Measurements from ENCODE around the gene MICU1. TPM values are rescaled to one million over a fixed set of nuclear protein-coding genes. Genes with fewer than 3 reads are reported as not detected.

MICU1 gene
- total and polyA plus RNA-seq, 2 of the 13 experiments (the other 11 are each of a cell fraction or from before 2014, with no cell fraction given), result 32.5 to 56.1 TPM

- Histone ChIP-seq H4K20me1 (ENCODE audit: insufficient read depth, low read length) (no peaks in the 10 kb centered on the region), H3K4me1 (ENCODE audit: insufficient read depth, low read length) (peaks cover 10% of the 10 kb centered on the region), H3K36me3 (replicated peaks in 1 of 2; ENCODE audit: control insufficient read depth in 1 of 2, insufficient read depth in 2 of 2, low read length in 2 of 2) (peaks cover 18 to 41% of the 10 kb centered on the region in 2 experiments), H3K9ac (ENCODE audit: insufficient read depth, low read depth, low read length) (no peak overlapping the region), H3K4me2 (ENCODE audit: low read depth, low read length) (0 out of 2 replicates have a peak overlapping the region, but pooled peaks have one; percentile 16), H3K27ac (ENCODE audit: extremely low read length, insufficient read depth, low read length) (no peak overlapping the region), H3K79me2 (ENCODE audit: insufficient read depth, low read length) (no peaks in the 10 kb centered on the region), H2AFZ (ENCODE audit: low read length) (no peak overlapping the region), H3K9me3 (ENCODE audit: low read length) (no peaks in the 10 kb centered on the region), H3K27me3 (ENCODE audit: control insufficient read depth in 1 of 2, insufficient read depth in 2 of 2, low read length in 2 of 2) (no peaks in the 10 kb centered on the region), H3K4me3 (replicated peaks in 1 of 3; ENCODE audit: insufficient read depth in 1 of 3, low read depth in 2 of 3, low read length in 3 of 3) (no peak overlapping the region)
- ATAC-seq (peak; percentile 83), FAIRE-seq (peak; percentile 92), DNase-seq (ENCODE audit: low spot score) (peak; percentile 68)
- BruUV-seq (replicated peaks), result no TSS peak
- ChIA-PET POLR2A (interaction anchor here (0.7 kb wide), 1 partner anchor 9 kb away, joined by 4 read pairs; the partner anchor contains the start of gene DNAJB12), CTCF (ENCODE audit: low intra/inter-chr PET ratio, low total read pairs) (interaction anchor here (1.3 to 2.2 kb wide), 3 partner anchors 204 to 511 kb away, joined by 4 to 18 read pairs (median 7); no protein-coding TSS in a partner anchor)
- WGBS (ENCODE audit: low lambda C conversion rate), result 48% methylated on average over 8 of the region's 12 CpGs
- intact Hi-C loops (cut with micrococcal nuclease; ENCODE audit: unreplicated experiment), result loop anchor here (1.0 to 5.0 kb wide), 3 partner anchors 203 to 511 kb away; no protein-coding TSS in a partner anchor
- in situ Hi-C loops (cut with HindIII; ENCODE audit: extremely low pct_ligation_motif_present, low pct_unique_long_range_greater_than_20kb), result loop anchor here (10.0 kb wide), 2 partner anchors 200 to 470 kb away; no protein-coding TSS in a partner anchor
- TF ChIP-seq SMAD9 (CRISPR knock-in tag; IDR thresholded peaks at IDR 0.05), result no peak
- TF ChIP-seq YEATS2 (CRISPR knock-in tag; IDR thresholded peaks at IDR 0.05; ENCODE audit: borderline replicate concordance), result no peak
- no peak for TF ChIP-seq MYC (CRISPR knock-in tag; IDR thresholded peaks at IDR 0.05; ENCODE audit: borderline replicate concordance)
- TF ChIP-seq, protein P1, sequence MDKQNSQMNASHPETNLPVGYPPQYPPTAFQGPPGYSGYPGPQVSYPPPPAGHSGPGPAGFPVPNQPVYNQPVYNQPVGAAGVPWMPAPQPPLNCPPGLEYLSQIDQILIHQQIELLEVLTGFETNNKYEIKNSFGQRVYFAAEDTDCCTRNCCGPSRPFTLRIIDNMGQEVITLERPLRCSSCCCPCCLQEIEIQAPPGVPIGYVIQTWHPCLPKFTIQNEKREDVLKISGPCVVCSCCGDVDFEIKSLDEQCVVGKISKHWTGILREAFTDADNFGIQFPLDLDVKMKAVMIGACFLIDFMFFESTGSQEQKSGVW (CRISPR knock-in tag; IDR thresholded peaks at IDR 0.05; ENCODE audit: borderline replicate concordance), result no peak
- TF ChIP-seq, protein P2, sequence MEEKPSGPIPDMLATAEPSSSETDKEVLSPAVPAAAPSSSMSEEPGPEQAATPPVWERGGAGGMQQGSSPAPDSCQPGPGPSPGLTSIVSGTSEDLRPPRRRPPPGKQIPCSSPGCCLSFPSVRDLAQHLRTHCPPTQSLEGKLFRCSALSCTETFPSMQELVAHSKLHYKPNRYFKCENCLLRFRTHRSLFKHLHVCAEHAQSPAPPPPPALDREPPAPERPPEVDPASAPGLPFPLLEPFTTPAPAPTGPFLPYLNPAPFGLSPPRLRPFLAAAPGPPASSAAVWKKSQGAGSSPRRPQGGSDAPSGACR (CRISPR knock-in tag; IDR thresholded peaks at IDR 0.05), result no peak
- TF ChIP-seq, protein P3, sequence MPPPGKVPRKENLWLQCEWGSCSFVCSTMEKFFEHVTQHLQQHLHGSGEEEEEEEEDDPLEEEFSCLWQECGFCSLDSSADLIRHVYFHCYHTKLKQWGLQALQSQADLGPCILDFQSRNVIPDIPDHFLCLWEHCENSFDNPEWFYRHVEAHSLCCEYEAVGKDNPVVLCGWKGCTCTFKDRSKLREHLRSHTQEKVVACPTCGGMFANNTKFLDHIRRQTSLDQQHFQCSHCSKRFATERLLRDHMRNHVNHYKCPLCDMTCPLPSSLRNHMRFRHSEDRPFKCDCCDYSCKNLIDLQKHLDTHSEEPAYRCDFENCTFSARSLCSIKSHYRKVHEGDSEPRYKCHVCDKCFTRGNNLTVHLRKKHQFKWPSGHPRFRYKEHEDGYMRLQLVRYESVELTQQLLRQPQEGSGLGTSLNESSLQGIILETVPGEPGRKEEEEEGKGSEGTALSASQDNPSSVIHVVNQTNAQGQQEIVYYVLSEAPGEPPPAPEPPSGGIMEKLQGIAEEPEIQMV (CRISPR knock-in tag; IDR thresholded peaks at IDR 0.05; ENCODE audit: low read depth), result no peak
- TF ChIP-seq GMEB1 (CRISPR knock-in tag; IDR thresholded peaks at IDR 0.05; ENCODE audit: borderline replicate concordance), result peak; percentile 31; the same call in 1 of the 2 replicates
- TF ChIP-seq TBP (CRISPR knock-in tag; IDR thresholded peaks at IDR 0.05), result no peak
- TF ChIP-seq ZNF160 (CRISPR knock-in tag; IDR thresholded peaks at IDR 0.05), result no peak
- TF ChIP-seq, protein P4, sequence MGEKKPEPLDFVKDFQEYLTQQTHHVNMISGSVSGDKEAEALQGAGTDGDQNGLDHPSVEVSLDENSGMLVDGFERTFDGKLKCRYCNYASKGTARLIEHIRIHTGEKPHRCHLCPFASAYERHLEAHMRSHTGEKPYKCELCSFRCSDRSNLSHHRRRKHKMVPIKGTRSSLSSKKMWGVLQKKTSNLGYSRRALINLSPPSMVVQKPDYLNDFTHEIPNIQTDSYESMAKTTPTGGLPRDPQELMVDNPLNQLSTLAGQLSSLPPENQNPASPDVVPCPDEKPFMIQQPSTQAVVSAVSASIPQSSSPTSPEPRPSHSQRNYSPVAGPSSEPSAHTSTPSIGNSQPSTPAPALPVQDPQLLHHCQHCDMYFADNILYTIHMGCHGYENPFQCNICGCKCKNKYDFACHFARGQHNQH (CRISPR knock-in tag; IDR thresholded peaks at IDR 0.05), result no peak
- TF ChIP-seq KLF16 (CRISPR knock-in tag; IDR thresholded peaks at IDR 0.05), result no peak
- TF ChIP-seq, protein P5, sequence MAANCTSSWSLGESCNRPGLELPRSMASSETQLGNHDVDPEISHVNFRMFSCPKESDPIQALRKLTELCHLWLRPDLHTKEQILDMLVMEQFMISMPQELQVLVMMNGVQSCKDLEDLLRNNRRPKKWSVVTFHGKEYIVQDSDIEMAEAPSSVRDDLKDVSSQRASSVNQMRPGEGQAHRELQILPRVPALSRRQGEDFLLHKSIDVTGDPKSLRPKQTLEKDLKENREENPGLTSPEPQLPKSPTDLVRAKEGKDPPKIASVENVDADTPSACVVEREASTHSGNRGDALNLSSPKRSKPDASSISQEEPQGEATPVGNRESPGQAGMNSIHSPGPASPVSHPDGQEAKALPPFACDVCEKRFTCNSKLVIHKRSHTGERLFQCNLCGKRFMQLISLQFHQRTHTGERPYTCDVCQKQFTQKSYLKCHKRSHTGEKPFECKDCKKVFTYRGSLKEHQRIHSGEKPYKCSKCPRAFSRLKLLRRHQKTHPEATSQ (CRISPR knock-in tag; IDR thresholded peaks at IDR 0.05; ENCODE audit: borderline replicate concordance), result no peak
- no peak for TF ChIP-seq KLF12 (CRISPR knock-in tag; IDR thresholded peaks at IDR 0.05; ENCODE audit: borderline replicate concordance)
- 0 out of 2 replicates have a peak, but pooled peaks have one; percentile 20 for TF ChIP-seq HOMEZ (CRISPR knock-in tag; IDR thresholded peaks at IDR 0.05; ENCODE audit: low read depth)
Observed at GRCh38 chr10:72364239-72364777, 261.6 kb downstream of the MICU1 start.

Measured in HepG2 (cell line).